Sigmoid colon (tissue), 4 donors: ENCODE data around the gene MGAT4C.

ENCODE experiments used
- CTCF ChIP-seq, 4 experiments: fragments of 450-650 bp in 3 of 4; fragments of 200-600 bp in 1 of 4; IDR thresholded peaks; one replicate each; pipeline ENCODE4 v1.5.1; 2016 to 2019; ENCODE audit warnings: antibody characterized with exemption in 4 of 4, mild to moderate bottlenecking in 3 of 4, moderate library complexity in 2 of 4
- EP300 ChIP-seq, 4 donors: sonication (generic); formaldehyde crosslinking; IDR thresholded peaks; one replicate each; pipeline ENCODE4 v1.6.1; 2017; ENCODE audit warnings: antibody characterized with exemption in 4 of 4
- POLR2A ChIP-seq, 2 donors: fragments of 450-650 bp; IDR thresholded peaks; one replicate each; pipeline ENCODE4 v1.6.1; 2016; ENCODE audit warnings: antibody characterized with exemption in 2 of 2, mild to moderate bottlenecking in 2 of 2, moderate library complexity in 2 of 2

- TF ChIP-seq CTCF (IDR thresholded peaks at IDR 0.05), result no peak
- TF ChIP-seq POLR2A (IDR thresholded peaks at IDR 0.05), result no peak
- no peak for TF ChIP-seq EP300 (IDR thresholded peaks at IDR 0.05)
These were observed 214.1 kb downstream of the MGAT4C start for GRCh38 chr12:86042062-86042461.
